OCI-LY7 (cell line): ENCODE results near the gene PLA2G2A. TPM values are rescaled to one million over a fixed set of nuclear protein-coding genes. Genes with fewer than 3 reads are reported as not detected.

ENCODE experiments used
- BruUV-seq: library from RNA; stranded (reverse); fragments of 400-500 nt; replicated peaks from 2 replicates; lab custom pipeline; 2021; lab: Mats Ljungman, UMichigan
- CTCF ChIA-PET: fragments of 300-600 bp; sonication (Branson Sonifier 250); formaldehyde crosslinking; loops from one replicate; lab custom pipeline; 2022; ENCODE audit warnings: antibody characterized with exemption; ENCODE audit not compliant: unreplicated experiment; lab: Charles Lee
- POLR2A ChIA-PET: fragments of 300-600 bp; sonication (Branson Sonifier 250); formaldehyde crosslinking; loops from one replicate; lab custom pipeline; 2022; ENCODE audit warnings: antibody characterized with exemption; lab: Charles Lee
- DNase-seq: peaks from one replicate; pipeline ENCODE4 v3.0.0-alpha.2; 2015; ENCODE audit warnings: low spot score
- H2AFZ ChIP-seq: fragments of 200-600 bp; sonication (generic), shearing (Covaris generic); 2 replicates; pipeline ENCODE4 v1.6.1; 2014; ENCODE audit warnings: mild to moderate bottlenecking, antibody characterized with exemption, low read length, moderate library complexity
- H3K27ac ChIP-seq: fragments of 200-600 bp; sonication (generic); 2 replicates; pipeline ENCODE4 v1.5.1; 2014; ENCODE audit warnings: mixed run types, low read depth, mild to moderate bottlenecking, moderate library complexity, low read length, inconsistent platforms; ENCODE audit not compliant: poor library complexity, severe bottlenecking
- H3K36me3 ChIP-seq: fragments of 200-600 bp; sonication (generic); 2 replicates; pipeline ENCODE4 v1.6.1; 2014; ENCODE audit warnings: mild to moderate bottlenecking, antibody characterized with exemption, low read length, moderate library complexity, mixed read lengths; ENCODE audit not compliant: insufficient read depth
- H3K4me1 ChIP-seq: fragments of 200-600 bp; sonication (generic); 2 replicates; pipeline ENCODE4 v1.5.1; 2014; ENCODE audit warnings: mild to moderate bottlenecking, low read length; ENCODE audit not compliant: insufficient read depth, poor library complexity, severe bottlenecking
- H3K4me2 ChIP-seq: fragments of 200-600 bp; sonication (generic); 2 replicates; pipeline ENCODE4 v1.6.1; 2014; ENCODE audit warnings: mild to moderate bottlenecking, low read length
- H3K4me3 ChIP-seq: fragments of 200-600 bp; sonication (generic); 2 replicates; pipeline ENCODE4 v1.5.1; 2014; ENCODE audit warnings: mild to moderate bottlenecking, low read depth, low read length; ENCODE audit not compliant: poor library complexity, severe bottlenecking
- H3K79me2 ChIP-seq: fragments of 200-600 bp; sonication (generic); 2 replicates; pipeline ENCODE4 v1.6.1; 2016; ENCODE audit warnings: low read depth, mild to moderate bottlenecking, low read length, moderate library complexity, mixed read lengths; ENCODE audit not compliant: insufficient read depth
- H3K9me2 ChIP-seq: fragments of 200-600 bp; sonication (generic); 2 replicates; pipeline ENCODE4 v1.6.1; 2016; ENCODE audit warnings: mild to moderate bottlenecking, low read length, mixed read lengths; ENCODE audit not compliant: insufficient read depth
- H3K9me3 ChIP-seq: fragments of 200-600 bp; sonication (generic); 2 replicates; pipeline ENCODE4 v1.6.1; 2014; ENCODE audit warnings: mild to moderate bottlenecking, mixed run types, low read length, mixed read lengths
- H4K20me1 ChIP-seq: fragments of 200-600 bp; sonication (generic); 2 replicates; pipeline ENCODE4 v1.6.1; 2014; ENCODE audit warnings: mild to moderate bottlenecking, antibody characterized with exemption, low read length, moderate library complexity, mixed read lengths; ENCODE audit not compliant: insufficient read depth
- CTCF ChIP-seq: fragments of 200-600 bp; sonication (generic); conservative IDR thresholded peaks from 2 replicates; pipeline ENCODE4 v1.5.1; 2014; ENCODE audit warnings: mild to moderate bottlenecking, antibody characterized with exemption, low read length, moderate library complexity, mixed read lengths
- EZH2phosphoT487 ChIP-seq: fragments of 200-600 bp; sonication (generic); IDR thresholded peaks from 2 replicates; pipeline ENCODE4 v1.6.1; 2018; ENCODE audit warnings: low read depth, borderline replicate concordance, mild to moderate bottlenecking, mixed run types, antibody characterized with exemption, low read length, moderate library complexity, mixed read lengths
- intact Hi-C: fragments of 100-400 bp; cut with micrococcal nuclease; formaldehyde crosslinking; loops from one replicate; pipeline ENCODE4 v1.10.0; 2022; ENCODE audit not compliant: unreplicated experiment
- total RNA-seq, 2 experiments: library from RNA; depleted of rRNA in 1 of 2; stranded (reverse); fragments of >200 nt in 1 of 2; shearing (Covaris generic) in 1 of 2; gene quantifications; 2 replicates each; pipeline ENCODE4 v1.2.3, GENCODE V29; 2014 to 2022

The PLA2G2A gene
- total RNA-seq, 2 experiments from 2014 or later = not detected

- POLR2A ChIA-PET = interaction anchor here (0.6 kb wide), 1 partner anchor 1701 kb away, joined by 3 read pairs; no protein-coding TSS in a partner anchor
Observed at GRCh38 chr1:19955534-19956170, 23.8 kb downstream of the PLA2G2A start.

GRCh38 chr1:19954059-19954458 is 25.4 kb downstream of the PLA2G2A start:
- CTCF ChIA-PET = no interaction called here
- H3K4me2 ChIP-seq = no peak overlapping the region

More at GRCh38 chr1:19955534-19956170, 23.8 kb downstream of the PLA2G2A start:
- TF ChIP-seq EZH2phosphoT487 (no peak), CTCF (no peak)
- peaks cover 11% of the 10 kb centered on the region; the same call in 1 of the 2 replicates for H3K9me3 ChIP-seq
- H3K27ac ChIP-seq = no peak overlapping the region
- H3K9me2 ChIP-seq = no peaks in the 10 kb centered on the region
- intact Hi-C loops = no loop called here
- peaks cover 2% of the 10 kb centered on the region for H3K4me1 ChIP-seq
- no peaks in the 10 kb centered on the region for H3K79me2 ChIP-seq
- BruUV-seq = no TSS peak
- no peak overlapping the region for H3K4me2 ChIP-seq
- no peaks in the 10 kb centered on the region for H4K20me1 ChIP-seq
- no peak overlapping the region for H3K4me3 ChIP-seq
- H2AFZ ChIP-seq = no peak overlapping the region
- no peak for DNase-seq
- H3K36me3 ChIP-seq = no peaks in the 10 kb centered on the region
- CTCF ChIA-PET = no interaction called here

More at GRCh38 chr1:19954059-19954458, 25.4 kb downstream of the PLA2G2A start:
- no TSS peak for BruUV-seq
- Histone ChIP-seq H3K9me3 (peaks cover 11% of the 10 kb centered on the region; the same call in 1 of the 2 replicates), H4K20me1 (no peaks in the 10 kb centered on the region), H3K4me3 (no peak overlapping the region), H2AFZ (no peak overlapping the region), H3K4me1 (no peaks in the 10 kb centered on the region), H3K27ac (no peak overlapping the region), H3K9me2 (no peaks in the 10 kb centered on the region), H3K36me3 (no peaks in the 10 kb centered on the region), H3K79me2 (no peaks in the 10 kb centered on the region)
- no peak for TF ChIP-seq CTCF
- TF ChIP-seq EZH2phosphoT487 = no peak
- intact Hi-C loops = no loop called here
- POLR2A ChIA-PET = no interaction called here
- DNase-seq = no peak
